Measurements from ENCODE around the gene ZRANB3. TPM values are rescaled to one million over a fixed set of nuclear protein-coding genes. Genes with fewer than 3 reads are reported as not detected.

The ZRANB3 gene
- total RNA-seq, 1 experiment from 2014 or later: 17.1 TPM

DNA sequence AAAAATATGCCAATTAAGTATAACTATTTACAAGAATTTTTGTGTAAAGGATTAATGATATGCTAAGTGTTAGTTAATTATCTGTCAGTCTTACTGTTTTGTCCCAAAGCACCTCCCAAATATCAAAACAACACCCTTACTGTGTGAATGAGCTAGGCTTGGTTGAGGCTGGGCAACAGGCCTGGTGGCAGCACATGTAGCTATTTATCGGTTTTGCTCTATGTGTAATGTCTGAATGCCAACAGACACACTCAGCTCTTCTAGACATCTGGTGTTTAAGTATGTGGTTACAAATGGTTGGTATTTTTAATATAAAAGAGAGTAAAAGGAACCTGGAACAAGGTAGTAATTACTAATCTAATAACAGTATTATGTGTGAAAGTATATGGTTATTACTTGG, 303.6 kb downstream of the ZRANB3 start:
- Histone ChIP-seq H3K27me3 (replicated peaks; ENCODE audit: insufficient read depth, low read depth, low read length, poor library complexity) (no peaks in the 10 kb centered on the region), H3K4me1 (ENCODE audit: insufficient read depth, low read length, poor library complexity, severe bottlenecking) (no peaks in the 10 kb centered on the region), H3K27ac (ENCODE audit: low read depth, low read length, poor library complexity, severe bottlenecking) (no peak overlapping the region), H3K36me3 (ENCODE audit: insufficient read depth, low read length, poor library complexity, severe bottlenecking) (no peaks in the 10 kb centered on the region), H3K9me3 (ENCODE audit: low read depth, low read length, poor library complexity, severe bottlenecking) (no peaks in the 10 kb centered on the region), H3K4me3 (ENCODE audit: low read depth, low read length, poor library complexity, severe bottlenecking) (no peak overlapping the region)
- intact Hi-C loops (cut with micrococcal nuclease; ENCODE audit: unreplicated experiment): no loop called here
- DNase-seq (ENCODE audit: low spot score): no peak
- BruUV-seq (replicated peaks): no TSS peak
- TF ChIP-seq EZH2 (IDR thresholded peaks at IDR 0.05; ENCODE audit: borderline replicate concordance, low read depth, low read length, poor library complexity, severe bottlenecking): no peak
- TF ChIP-seq, protein P1, sequence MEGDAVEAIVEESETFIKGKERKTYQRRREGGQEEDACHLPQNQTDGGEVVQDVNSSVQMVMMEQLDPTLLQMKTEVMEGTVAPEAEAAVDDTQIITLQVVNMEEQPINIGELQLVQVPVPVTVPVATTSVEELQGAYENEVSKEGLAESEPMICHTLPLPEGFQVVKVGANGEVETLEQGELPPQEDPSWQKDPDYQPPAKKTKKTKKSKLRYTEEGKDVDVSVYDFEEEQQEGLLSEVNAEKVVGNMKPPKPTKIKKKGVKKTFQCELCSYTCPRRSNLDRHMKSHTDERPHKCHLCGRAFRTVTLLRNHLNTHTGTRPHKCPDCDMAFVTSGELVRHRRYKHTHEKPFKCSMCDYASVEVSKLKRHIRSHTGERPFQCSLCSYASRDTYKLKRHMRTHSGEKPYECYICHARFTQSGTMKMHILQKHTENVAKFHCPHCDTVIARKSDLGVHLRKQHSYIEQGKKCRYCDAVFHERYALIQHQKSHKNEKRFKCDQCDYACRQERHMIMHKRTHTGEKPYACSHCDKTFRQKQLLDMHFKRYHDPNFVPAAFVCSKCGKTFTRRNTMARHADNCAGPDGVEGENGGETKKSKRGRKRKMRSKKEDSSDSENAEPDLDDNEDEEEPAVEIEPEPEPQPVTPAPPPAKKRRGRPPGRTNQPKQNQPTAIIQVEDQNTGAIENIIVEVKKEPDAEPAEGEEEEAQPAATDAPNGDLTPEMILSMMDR (conservative IDR thresholded peaks at IDR 0.05; ENCODE audit: low read depth, low read length): no peak
- POLR2A ChIA-PET (ENCODE audit: low non-redundant PET): no interaction called here
- CTCF ChIA-PET: no interaction called here

DNA sequence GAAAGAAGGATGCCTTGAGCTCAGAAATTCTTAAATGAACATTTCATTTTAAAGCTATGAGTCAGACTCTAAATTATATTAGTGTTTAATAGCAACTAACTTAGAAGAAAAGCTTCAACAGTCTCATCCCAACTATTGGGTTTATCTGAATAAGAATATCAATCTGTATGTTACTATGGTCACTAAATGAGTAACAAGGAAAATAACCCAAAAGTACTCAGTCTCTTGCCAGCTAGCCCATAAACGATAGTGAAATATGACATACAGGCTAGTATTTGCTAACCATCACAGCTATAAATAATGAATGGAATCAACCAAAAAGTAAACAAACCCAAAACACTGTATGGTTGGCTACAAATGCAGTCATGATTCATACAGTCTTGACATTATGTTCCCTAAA, 304.1 kb downstream of the ZRANB3 start:
- H3K4me3 ChIP-seq (ENCODE audit: low read depth, low read length, poor library complexity, severe bottlenecking): no peak overlapping the region
- H3K9me3 ChIP-seq (ENCODE audit: low read depth, low read length, poor library complexity, severe bottlenecking): no peaks in the 10 kb centered on the region
- H3K36me3 ChIP-seq (ENCODE audit: insufficient read depth, low read length, poor library complexity, severe bottlenecking): no peaks in the 10 kb centered on the region
- no peaks in the 10 kb centered on the region for H3K4me1 ChIP-seq (ENCODE audit: insufficient read depth, low read length, poor library complexity, severe bottlenecking)
- no TSS peak for BruUV-seq (replicated peaks)
- ChIA-PET POLR2A (ENCODE audit: low non-redundant PET) (no interaction called here), CTCF (no interaction called here)
- TF ChIP-seq EZH2 (IDR thresholded peaks at IDR 0.05; ENCODE audit: borderline replicate concordance, low read depth, low read length, poor library complexity, severe bottlenecking): no peak
- TF ChIP-seq, protein P1 (conservative IDR thresholded peaks at IDR 0.05; ENCODE audit: low read depth, low read length): no peak
- DNase-seq (ENCODE audit: low spot score): no peak
- H3K27ac ChIP-seq (ENCODE audit: low read depth, low read length, poor library complexity, severe bottlenecking): no peak overlapping the region
- H3K27me3 ChIP-seq (replicated peaks; ENCODE audit: insufficient read depth, low read depth, low read length, poor library complexity): no peaks in the 10 kb centered on the region
- intact Hi-C loops (cut with micrococcal nuclease; ENCODE audit: unreplicated experiment): no loop called here

DNA sequence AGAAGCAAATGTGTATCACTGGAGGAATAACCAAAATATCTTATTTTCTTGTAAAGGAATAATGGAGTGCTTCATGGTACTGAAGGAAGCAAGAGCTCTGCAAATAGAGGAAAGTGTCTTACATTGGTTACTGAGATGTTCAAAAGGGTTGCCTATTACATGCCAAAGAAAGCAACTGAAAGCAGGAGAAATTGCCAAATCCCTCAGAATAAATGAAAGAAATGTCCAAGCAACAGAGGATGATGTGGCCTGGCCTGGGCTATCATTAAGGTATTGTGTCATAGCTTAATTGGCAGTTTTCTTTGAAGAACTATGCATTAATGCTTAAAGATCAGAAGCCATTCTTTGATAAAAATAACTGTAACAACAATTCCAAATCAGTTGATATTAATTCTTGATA, 305.2 kb downstream of the ZRANB3 start:
- H3K27me3 ChIP-seq (replicated peaks; ENCODE audit: insufficient read depth, low read depth, low read length, poor library complexity): no peaks in the 10 kb centered on the region
- TF ChIP-seq, protein P1 (conservative IDR thresholded peaks at IDR 0.05; ENCODE audit: low read depth, low read length): no peak
- no peak for TF ChIP-seq EZH2 (IDR thresholded peaks at IDR 0.05; ENCODE audit: borderline replicate concordance, low read depth, low read length, poor library complexity, severe bottlenecking)
- no peaks in the 10 kb centered on the region for H3K4me1 ChIP-seq (ENCODE audit: insufficient read depth, low read length, poor library complexity, severe bottlenecking)
- no peak overlapping the region for H3K4me3 ChIP-seq (ENCODE audit: low read depth, low read length, poor library complexity, severe bottlenecking)
- POLR2A ChIA-PET (ENCODE audit: low non-redundant PET): no interaction called here
- no peak for DNase-seq (ENCODE audit: low spot score)
- intact Hi-C loops (cut with micrococcal nuclease; ENCODE audit: unreplicated experiment): no loop called here
- H3K27ac ChIP-seq (ENCODE audit: low read depth, low read length, poor library complexity, severe bottlenecking): no peak overlapping the region
- CTCF ChIA-PET: no interaction called here
- no peaks in the 10 kb centered on the region for H3K9me3 ChIP-seq (ENCODE audit: low read depth, low read length, poor library complexity, severe bottlenecking)
- H3K36me3 ChIP-seq (ENCODE audit: insufficient read depth, low read length, poor library complexity, severe bottlenecking): no peaks in the 10 kb centered on the region
- BruUV-seq (replicated peaks): no TSS peak

Data from A673 (cell line).